HG02970 (cell line): ENCODE data around the gene AGRN.
"Not testable (repeated sequence)": the region's sequence is repeated elsewhere in the genome, so short reads cannot be mapped to it uniquely, and the experiment has no call there.

ENCODE experiments used
- ATAC-seq: cut with Tn5 transposase; IDR thresholded peaks from one replicate; pipeline ENCODE4 v1.9.1; 2021; ENCODE audit warnings: mild to moderate bottlenecking, moderate library complexity, moderate number of reproducible peaks; ENCODE audit not compliant: unreplicated experiment, low FRiP score

AGRN gene

GRCh38 chr1:1020000-1020404, at the start of gene AGRN:
TSS of gene AGRN (plus strand) at chr1:1020120. CDS start at chr1:1020173, 53 bp downstream.
- ATAC-seq, result peak; percentile 26

- no peak for ATAC-seq
These were observed 49.5 kb upstream of the AGRN start for GRCh38 chr1:970242-970972.

- no peak for ATAC-seq
These were observed 48.8 kb upstream of the AGRN start for GRCh38 chr1:970973-971730.

GRCh38 chr1:971751-972506, 48.0 kb upstream of the AGRN start:
- ATAC-seq, result no peak

- ATAC-seq, result no peak
These were observed 47.0 kb upstream of the AGRN start for GRCh38 chr1:972726-973458.

GRCh38 chr1:973459-974292, 46.2 kb upstream of the AGRN start:
- no peak for ATAC-seq

- no peak for ATAC-seq
These were observed 45.7 kb upstream of the AGRN start for GRCh38 chr1:974293-974640.

- ATAC-seq, result no peak
These were observed 45.1 kb upstream of the AGRN start for GRCh38 chr1:974687-975328.

- no peak for ATAC-seq
These were observed 44.6 kb upstream of the AGRN start for GRCh38 chr1:975365-975764.

GRCh38 chr1:975896-976683, 43.8 kb upstream of the AGRN start:
- no peak for ATAC-seq

GRCh38 chr1:976791-977190, 43.1 kb upstream of the AGRN start:
- not testable (repeated sequence) for ATAC-seq

- ATAC-seq, result no peak
These were observed 41.7 kb upstream of the AGRN start for GRCh38 chr1:978069-978834.

GRCh38 chr1:978835-979743, 40.8 kb upstream of the AGRN start:
- no peak for ATAC-seq

- no peak for ATAC-seq
These were observed 40.2 kb upstream of the AGRN start for GRCh38 chr1:979744-980072.

GRCh38 chr1:980137-980571, 39.8 kb upstream of the AGRN start:
- ATAC-seq, result no peak

GRCh38 chr1:980602-981395, 39.1 kb upstream of the AGRN start:
- no peak for ATAC-seq
